ENCODE results near the gene ST13.

- TF ChIP-seq, protein P1, sequence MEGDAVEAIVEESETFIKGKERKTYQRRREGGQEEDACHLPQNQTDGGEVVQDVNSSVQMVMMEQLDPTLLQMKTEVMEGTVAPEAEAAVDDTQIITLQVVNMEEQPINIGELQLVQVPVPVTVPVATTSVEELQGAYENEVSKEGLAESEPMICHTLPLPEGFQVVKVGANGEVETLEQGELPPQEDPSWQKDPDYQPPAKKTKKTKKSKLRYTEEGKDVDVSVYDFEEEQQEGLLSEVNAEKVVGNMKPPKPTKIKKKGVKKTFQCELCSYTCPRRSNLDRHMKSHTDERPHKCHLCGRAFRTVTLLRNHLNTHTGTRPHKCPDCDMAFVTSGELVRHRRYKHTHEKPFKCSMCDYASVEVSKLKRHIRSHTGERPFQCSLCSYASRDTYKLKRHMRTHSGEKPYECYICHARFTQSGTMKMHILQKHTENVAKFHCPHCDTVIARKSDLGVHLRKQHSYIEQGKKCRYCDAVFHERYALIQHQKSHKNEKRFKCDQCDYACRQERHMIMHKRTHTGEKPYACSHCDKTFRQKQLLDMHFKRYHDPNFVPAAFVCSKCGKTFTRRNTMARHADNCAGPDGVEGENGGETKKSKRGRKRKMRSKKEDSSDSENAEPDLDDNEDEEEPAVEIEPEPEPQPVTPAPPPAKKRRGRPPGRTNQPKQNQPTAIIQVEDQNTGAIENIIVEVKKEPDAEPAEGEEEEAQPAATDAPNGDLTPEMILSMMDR (IDR thresholded peaks at IDR 0.05) = no peak
- TF ChIP-seq POLR2AphosphoS5 (IDR thresholded peaks at IDR 0.05; ENCODE audit: low read depth, low read length) (no peak), REST (IDR thresholded peaks at IDR 0.05; ENCODE audit: insufficient read depth in 1 of 2, low read depth in 2 of 2, low read length in 1 of 2) (no peak), TCF7L2 (IDR thresholded peaks at IDR 0.05; ENCODE audit: low read depth, low read length) (no peak), SIN3A (IDR thresholded peaks at IDR 0.05; ENCODE audit: borderline replicate concordance, insufficient read depth, low read depth, low read length) (no peak)
These were observed 38.0 kb upstream of the ST13 start for GRCh38 chr22:40894417-40894816.

Measured in Panc1 (cell line).